H9 (cell line): ENCODE results near the gene ZNF81. TPM values are rescaled to one million over a fixed set of nuclear protein-coding genes. Genes with fewer than 3 reads are reported as not detected.

Experiments used
- DNase-seq: peaks from one replicate; pipeline ENCODE4 v3.0.0-alpha.2; 2017
- H2AFZ ChIP-seq: one replicate; pipeline ENCODE4 v1.6.1; 2013; ENCODE audit warnings: mild to moderate bottlenecking, low read length, control low read depth, moderate library complexity
- H2AK5ac ChIP-seq: 2 replicates; pipeline ENCODE4 v1.6.1; 2013; ENCODE audit warnings: low read length, control low read depth, mixed read lengths; ENCODE audit not compliant: insufficient read length
- H2BK120ac ChIP-seq: one replicate; pipeline ENCODE4 v1.6.1; 2013; ENCODE audit warnings: low read depth, mild to moderate bottlenecking, low read length, control low read depth, inconsistent platforms; ENCODE audit not compliant: poor library complexity, severe bottlenecking
- H2BK12ac ChIP-seq: 2 replicates; pipeline ENCODE4 v1.6.1; 2013; ENCODE audit warnings: low read length, control low read depth, mixed read lengths, low read depth; ENCODE audit not compliant: insufficient read length
- H2BK15ac ChIP-seq: 2 replicates; pipeline ENCODE4 v1.6.1; 2013; ENCODE audit warnings: low read depth, low read length, control low read depth
- H2BK20ac ChIP-seq: one replicate; pipeline ENCODE4 v1.6.1; 2013; ENCODE audit warnings: low read depth, mild to moderate bottlenecking, low read length, control low read depth, inconsistent platforms; ENCODE audit not compliant: poor library complexity, severe bottlenecking
- H2BK5ac ChIP-seq: 2 replicates; pipeline ENCODE4 v1.6.1; 2013; ENCODE audit warnings: low read length, control low read depth, mixed read lengths; ENCODE audit not compliant: insufficient read length
- H3K14ac ChIP-seq: 2 replicates; pipeline ENCODE4 v1.6.1; 2013; ENCODE audit warnings: low read length, control low read depth; ENCODE audit not compliant: insufficient read depth
- H3K18ac ChIP-seq: 2 replicates; pipeline ENCODE4 v1.6.1; 2013; ENCODE audit warnings: low read depth, mild to moderate bottlenecking, mixed read lengths, low read length, control low read depth; ENCODE audit not compliant: insufficient read length
- H3K23ac ChIP-seq: 2 replicates; pipeline ENCODE4 v1.6.1; 2013; ENCODE audit warnings: low read length, control low read depth, mixed read lengths, low read depth; ENCODE audit not compliant: insufficient read length
- H3K23me2 ChIP-seq: 2 replicates; pipeline ENCODE4 v1.6.1; 2013; ENCODE audit warnings: low read depth, mild to moderate bottlenecking, mixed read lengths, low read length, control low read depth; ENCODE audit not compliant: insufficient read length, poor library complexity, severe bottlenecking
- H3K27ac ChIP-seq: 2 replicates; pipeline ENCODE4 v1.5.1; 2013; ENCODE audit warnings: low read length, control low read depth, mixed read lengths, low read depth; ENCODE audit not compliant: insufficient read length
- H3K27me3 ChIP-seq: 2 replicates; pipeline ENCODE4 v1.6.1; 2013; ENCODE audit warnings: low read length, control low read depth, inconsistent platforms; ENCODE audit not compliant: insufficient read depth
- H3K4ac ChIP-seq: 2 replicates; pipeline ENCODE4 v1.6.1; 2013; ENCODE audit warnings: low read depth, mild to moderate bottlenecking, control low read depth, inconsistent platforms, low read length, moderate library complexity
- H3K4me1 ChIP-seq: 2 replicates; pipeline ENCODE4 v1.6.1; 2013; ENCODE audit warnings: low read length, control low read depth, inconsistent platforms; ENCODE audit not compliant: insufficient read depth
- H3K4me2 ChIP-seq: 2 replicates; pipeline ENCODE4 v1.6.1; 2013; ENCODE audit warnings: low read length, control low read depth, mixed read lengths; ENCODE audit not compliant: insufficient read length, insufficient read depth
- H3K56ac ChIP-seq: 2 replicates; pipeline ENCODE4 v1.6.1; 2013; ENCODE audit warnings: low read depth, mild to moderate bottlenecking, mixed read lengths, low read length, control low read depth; ENCODE audit not compliant: insufficient read length
- H3K79me1 ChIP-seq: 2 replicates; pipeline ENCODE4 v1.6.1; 2013; ENCODE audit warnings: low read depth, mild to moderate bottlenecking, moderate library complexity, low read length, control low read depth, inconsistent platforms; ENCODE audit not compliant: insufficient read depth, poor library complexity, severe bottlenecking
- H3K79me2 ChIP-seq: 2 replicates; pipeline ENCODE4 v1.6.1; 2013; ENCODE audit warnings: low read length, control low read depth, inconsistent platforms; ENCODE audit not compliant: insufficient read depth
- H3K9ac ChIP-seq: 2 replicates; pipeline ENCODE4 v1.6.1; 2013; ENCODE audit warnings: low read length, control low read depth, mixed read lengths; ENCODE audit not compliant: insufficient read length; ENCODE audit errors: extremely low read depth
- H3K9me3 ChIP-seq: one replicate; pipeline ENCODE4 v1.6.1; 2013; ENCODE audit warnings: low read depth, low read length, inconsistent platforms; ENCODE audit not compliant: control insufficient read depth
- H3T11ph ChIP-seq: one replicate; pipeline ENCODE4 v1.6.1; 2013; ENCODE audit warnings: mild to moderate bottlenecking, low read length, control low read depth, inconsistent platforms
- H4K20me1 ChIP-seq: one replicate; pipeline ENCODE4 v1.6.1; 2013; ENCODE audit not compliant: control insufficient read depth, insufficient read length, insufficient read depth
- H4K5ac ChIP-seq: 2 replicates; pipeline ENCODE4 v1.6.1; 2013; ENCODE audit warnings: low read depth, mild to moderate bottlenecking, mixed read lengths, low read length, control low read depth; ENCODE audit not compliant: insufficient read length
- H4K8ac ChIP-seq: replicated peaks from 2 replicates; pipeline ENCODE4 v1.6.1; 2013; ENCODE audit warnings: low read length, control low read depth, mixed read lengths, low read depth; ENCODE audit not compliant: insufficient read length
- H4K91ac ChIP-seq: 2 replicates; pipeline ENCODE4 v1.6.1; 2013; ENCODE audit warnings: low read depth, mild to moderate bottlenecking, moderate library complexity, mixed read lengths, low read length, control low read depth; ENCODE audit not compliant: insufficient read length
- H3K27ac Mint-ChIP-seq, 3 experiments: 2 replicates in 2 of 3; 3 replicates in 1 of 3; pipeline ENCODE4 v1.8.0; 2020 to 2021; ENCODE audit warnings: mixed read lengths in 3 of 3, mild to moderate bottlenecking in 1 of 3, moderate library complexity in 1 of 3
- H3K27me3 Mint-ChIP-seq: 2 replicates; pipeline ENCODE4 v1.8.0; 2021; ENCODE audit warnings: low read depth, mild to moderate bottlenecking, moderate library complexity, mixed read lengths
- H3K36me3 Mint-ChIP-seq, 3 experiments: 2 replicates in 2 of 3; 3 replicates in 1 of 3; pipeline ENCODE4 v1.8.0; 2020 to 2021; ENCODE audit warnings: low read depth in 3 of 3, mixed read lengths in 3 of 3; ENCODE audit not compliant: insufficient read depth in 1 of 3
- H3K4me1 Mint-ChIP-seq, 2 experiments: 2 replicates each; pipeline ENCODE4 v1.8.0; 2020; ENCODE audit warnings: mixed read lengths in 2 of 2
- H3K4me3 Mint-ChIP-seq, 2 experiments: 2 replicates in 1 of 2; 3 replicates in 1 of 2; pipeline ENCODE4 v1.8.0; 2020 to 2021; ENCODE audit warnings: mild to moderate bottlenecking in 2 of 2, mixed read lengths in 2 of 2, moderate library complexity in 1 of 2
- H3K9me3 Mint-ChIP-seq, 2 experiments: 2 replicates in 1 of 2; 3 replicates in 1 of 2; pipeline ENCODE4 v1.8.0; 2020; ENCODE audit warnings: mild to moderate bottlenecking in 2 of 2, mixed read lengths in 2 of 2, moderate library complexity in 1 of 2
- WGBS: extraction: QIAGEN DNeasy Blood & Tissue Kit; methylation state at CpG from one replicate; pipeline ENCODE4 v1.1.7; 2013; ENCODE audit warnings: missing lambda C conversion rate, low lambda C conversion rate, mixed read lengths; ENCODE audit not compliant: insufficient read length; ENCODE audit errors: extremely low coverage; 5-methylcytosine and 5-hydroxymethylcytosine counted together
- total RNA-seq: library from RNA; stranded (reverse); gene quantifications from 2 replicates; pipeline ENCODE4 v1.2.1, GENCODE V29; 2021
- TF ChIP-seq, protein P1 (sequence below): fragments of 200-600 bp; sonication (generic); conservative IDR thresholded peaks from 3 replicates; pipeline ENCODE4 v1.8.0; 2021; ENCODE audit warnings: antibody characterized with exemption, mild to moderate bottlenecking

The ZNF81 gene
- total RNA-seq, 1 experiment from 2014 or later = 11.0 TPM

GRCh38 chrX:47817421-47817820 lies 19.3 kb upstream of the ZNF81 start:
- Mint-ChIP-seq H3K4me1 (peaks cover 20 to 22% of the 10 kb centered on the region in 2 experiments), H3K27ac (peak overlapping the region in 1 of 3 experiments; percentile 53; a peak in 1 of 7 replicates), H3K4me3 (no peak overlapping the region), H3K9me3 (peaks cover 75 to 77% of the 10 kb centered on the region in 2 experiments), H3K27me3 (no peaks in the 10 kb centered on the region), H3K36me3 (peaks cover 12 to 26% (median 21%) of the 10 kb centered on the region in 3 experiments)
- H4K91ac ChIP-seq = no peak overlapping the region
- no peaks in the 10 kb centered on the region for H3K23me2 ChIP-seq
- no peak overlapping the region for H3K14ac ChIP-seq
- H3K56ac ChIP-seq = no peak overlapping the region
- no peak overlapping the region for H3K18ac ChIP-seq
- no CpG with 5 or more reads among the region's 1 CpG for WGBS
- H3T11ph ChIP-seq = no peak overlapping the region
- no peak overlapping the region for H4K5ac ChIP-seq
- H3K9me3 ChIP-seq = peaks cover 46% of the 10 kb centered on the region
- H2BK5ac ChIP-seq = no peak overlapping the region
- TF ChIP-seq, protein P1, sequence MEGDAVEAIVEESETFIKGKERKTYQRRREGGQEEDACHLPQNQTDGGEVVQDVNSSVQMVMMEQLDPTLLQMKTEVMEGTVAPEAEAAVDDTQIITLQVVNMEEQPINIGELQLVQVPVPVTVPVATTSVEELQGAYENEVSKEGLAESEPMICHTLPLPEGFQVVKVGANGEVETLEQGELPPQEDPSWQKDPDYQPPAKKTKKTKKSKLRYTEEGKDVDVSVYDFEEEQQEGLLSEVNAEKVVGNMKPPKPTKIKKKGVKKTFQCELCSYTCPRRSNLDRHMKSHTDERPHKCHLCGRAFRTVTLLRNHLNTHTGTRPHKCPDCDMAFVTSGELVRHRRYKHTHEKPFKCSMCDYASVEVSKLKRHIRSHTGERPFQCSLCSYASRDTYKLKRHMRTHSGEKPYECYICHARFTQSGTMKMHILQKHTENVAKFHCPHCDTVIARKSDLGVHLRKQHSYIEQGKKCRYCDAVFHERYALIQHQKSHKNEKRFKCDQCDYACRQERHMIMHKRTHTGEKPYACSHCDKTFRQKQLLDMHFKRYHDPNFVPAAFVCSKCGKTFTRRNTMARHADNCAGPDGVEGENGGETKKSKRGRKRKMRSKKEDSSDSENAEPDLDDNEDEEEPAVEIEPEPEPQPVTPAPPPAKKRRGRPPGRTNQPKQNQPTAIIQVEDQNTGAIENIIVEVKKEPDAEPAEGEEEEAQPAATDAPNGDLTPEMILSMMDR = no peak
- no peak for DNase-seq
- H3K4me1 ChIP-seq = peaks cover 5% of the 10 kb centered on the region; the same call in 1 of the 2 replicates
- H3K79me1 ChIP-seq = no peaks in the 10 kb centered on the region
- no peak overlapping the region for H2BK20ac ChIP-seq
- H2AK5ac ChIP-seq = no peak overlapping the region
- H3K9ac ChIP-seq = no peak overlapping the region
- no peak overlapping the region for H3K27ac ChIP-seq
- no peak overlapping the region for H2AFZ ChIP-seq
- H2BK12ac ChIP-seq = no peak overlapping the region
- peak overlapping the region; percentile 23 for H2BK120ac ChIP-seq
- no peak overlapping the region for H2BK15ac ChIP-seq
- no peak overlapping the region for H3K23ac ChIP-seq
- no peaks in the 10 kb centered on the region for H3K79me2 ChIP-seq
- H4K20me1 ChIP-seq = no peaks in the 10 kb centered on the region
- H3K4me2 ChIP-seq = no peak overlapping the region
- no peak overlapping the region for H4K8ac ChIP-seq
- H3K4ac ChIP-seq = no peak overlapping the region
- no peaks in the 10 kb centered on the region for H3K27me3 ChIP-seq
